Left kidney (tissue), 2 donors: ENCODE data around the gene OR11G2. TPM values are rescaled to one million over a fixed set of nuclear protein-coding genes. Genes with fewer than 3 reads are reported as not detected.
"Not testable (repeated sequence)": the region's sequence is repeated elsewhere in the genome, so short reads cannot be mapped to it uniquely, and the experiment has no call there.

Source experiments
- DNase-seq: peaks from one replicate; pipeline ENCODE4 v3.0.0-alpha.2; 2013
- polyA plus RNA-seq: library from polyadenylated mRNA; unstranded; fragments of 120-200 nt; gene quantifications from one replicate; pipeline ENCODE4 v1.2.1, GENCODE V29; 2013; ENCODE audit not compliant: insufficient read length

Gene OR11G2
- polyA plus RNA-seq, 1 donor, result not detected

- DNase-seq, result no peak
These were observed 32.7 kb downstream of the OR11G2 start, which contains the start of gene OR11H6 for GRCh38 chr14:20223410-20223809. Gene OR11H6, plus strand, starts transcription at chr14:20223710. Its CDS starts 0 bp downstream, at chr14:20223710.

GRCh38 chr14:20228681-20229080, 38.0 kb downstream of the OR11G2 start, which contains the start of gene OR11H7:
Gene OR11H7, plus strand, starts transcription at chr14:20228981.
- DNase-seq, result no peak

- DNase-seq, result not testable (repeated sequence)
These were observed 44.7 kb downstream of the OR11G2 start for GRCh38 chr14:20235415-20235814.

- no peak for DNase-seq
These were observed 57.0 kb downstream of the OR11G2 start for GRCh38 chr14:20247646-20248246.

Other genes starting within 250 kb of the OR11G2 start
- gene OR4K15, start 215.3 kb upstream of the OR11G2 start, polyA plus RNA-seq, result not detected
- not detected for gene OR4Q2, start 188.7 kb upstream of the OR11G2 start, polyA plus RNA-seq
- not detected for gene OR4K14, start 171.6 kb upstream of the OR11G2 start, polyA plus RNA-seq
- gene OR4K13, start 154.9 kb upstream of the OR11G2 start, polyA plus RNA-seq, result not detected
- not detected for gene OR4L1, start 130.9 kb upstream of the OR11G2 start, polyA plus RNA-seq
- gene OR4K17, start 80.2 kb upstream of the OR11G2 start, polyA plus RNA-seq, result 0.10 TPM
- not detected for gene OR4N5, start 52.1 kb upstream of the OR11G2 start, polyA plus RNA-seq
- not detected for gene OR11H6, start 32.8 kb downstream of the OR11G2 start, polyA plus RNA-seq
- 0.98 TPM for gene OR11H7, start 38.1 kb downstream of the OR11G2 start, polyA plus RNA-seq
- gene OR11H4, start 48.4 kb downstream of the OR11G2 start, polyA plus RNA-seq, result 0.13 TPM
- gene TTC5, start 115.1 kb downstream of the OR11G2 start, polyA plus RNA-seq, result 28.9 TPM
- gene CCNB1IP1, start 142.4 kb downstream of the OR11G2 start, polyA plus RNA-seq, result 127 TPM
- 72.2 TPM for gene PARP2, start 152.7 kb downstream of the OR11G2 start, polyA plus RNA-seq
- gene TEP1, start 222.6 kb downstream of the OR11G2 start, polyA plus RNA-seq, result 21.5 TPM
- gene KLHL33, start 245.3 kb downstream of the OR11G2 start, polyA plus RNA-seq, result 0.60 TPM